T1000 (cell line): Measurements from ENCODE around the gene RGS14.
"Not testable (repeated sequence)": the region's sequence is repeated elsewhere in the genome, so short reads cannot be mapped to it uniquely, and the experiment has no call there.

ENCODE experiments used
- DNase-seq: peaks from one replicate; lab custom pipeline; 2025; ENCODE audit warnings: mixed read lengths; lab: John Stamatoyannopoulos, UW

Gene RGS14

GRCh38 chr5:177327539-177328522 is 29.9 kb upstream of the RGS14 start:
- peak; percentile 26 for DNase-seq

DNA sequence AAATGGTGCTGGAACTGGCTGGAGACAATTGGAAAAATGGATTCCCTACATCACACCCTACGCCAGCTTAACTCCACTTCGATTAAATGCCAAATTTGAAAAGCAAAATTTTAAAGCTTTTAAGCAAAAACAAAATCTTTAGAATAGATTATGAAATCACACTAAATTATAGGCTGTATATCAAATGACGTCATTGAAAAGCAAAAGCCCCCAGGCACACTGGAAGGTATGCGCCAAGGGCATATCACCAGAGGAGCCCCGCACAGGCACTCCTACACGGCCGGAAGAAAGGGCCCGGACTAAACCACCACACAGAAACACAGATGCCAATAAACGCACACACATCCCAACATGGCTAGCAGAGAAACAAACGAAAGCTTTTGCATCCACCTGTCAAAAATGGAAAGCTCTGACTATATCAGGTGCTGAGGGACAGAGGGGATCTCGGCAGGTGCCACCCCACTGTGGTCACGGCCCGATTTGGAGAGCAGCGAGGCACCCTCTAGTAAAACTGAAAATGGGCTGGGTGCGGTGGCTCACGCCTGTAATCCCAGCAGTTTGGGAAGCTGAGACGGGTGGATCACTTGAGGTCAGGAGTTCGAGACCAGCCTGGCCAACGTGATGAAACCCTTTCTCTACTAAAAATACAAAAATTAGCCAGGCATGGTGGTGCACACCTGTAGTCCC is 29.0 kb upstream of the RGS14 start:
- no peak for DNase-seq

- DNase-seq: no peak
Observed at GRCh38 chr5:177329883-177330282, 27.8 kb upstream of the RGS14 start.

GRCh38 chr5:177330991-177331842 is 26.5 kb upstream of the RGS14 start:
- no peak for DNase-seq

DNA sequence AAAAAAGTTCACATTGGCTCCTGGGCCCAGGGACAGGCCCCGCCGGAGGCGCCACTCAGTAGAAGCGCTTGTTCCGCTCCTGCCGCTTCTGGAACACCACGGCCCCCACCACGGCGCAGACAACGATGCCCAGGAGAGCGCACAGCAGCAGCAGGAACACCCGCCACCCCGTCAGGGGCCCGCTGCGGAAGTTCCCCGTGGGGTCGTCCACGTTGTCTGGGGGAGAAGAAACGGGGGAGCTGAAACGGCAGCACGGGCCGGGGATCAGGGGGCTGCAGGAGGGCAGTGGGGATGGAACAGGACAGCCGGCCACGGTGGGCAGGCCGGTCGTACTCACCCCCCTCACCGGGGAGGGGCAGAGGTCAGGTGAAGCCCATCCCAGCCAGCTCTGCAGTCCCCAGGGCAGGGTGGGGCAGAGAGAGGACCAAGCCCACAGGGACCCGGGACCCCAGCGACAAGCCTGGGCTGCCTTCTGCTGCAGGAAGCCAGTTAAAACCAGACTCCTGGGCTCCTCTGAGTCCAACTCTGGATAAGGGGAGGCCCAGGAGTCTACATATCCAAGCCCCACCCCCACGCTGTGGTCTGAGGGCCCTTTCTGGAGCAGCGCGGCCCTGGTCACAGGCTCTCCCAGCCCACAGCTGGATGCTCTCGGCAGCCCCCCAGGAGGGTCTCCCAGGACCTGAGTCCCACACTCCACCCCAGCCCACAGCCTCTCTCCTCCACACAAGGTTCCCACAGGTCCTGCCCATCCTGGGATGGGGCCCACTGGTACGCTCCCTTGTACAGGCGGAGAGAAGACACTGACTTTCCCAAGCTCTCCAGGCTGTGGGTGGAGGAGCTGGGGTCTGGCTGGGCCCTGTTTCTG is 25.5 kb upstream of the RGS14 start:
- no peak for DNase-seq

GRCh38 chr5:177332896-177333260 is 24.8 kb upstream of the RGS14 start:
- no peak for DNase-seq

DNA sequence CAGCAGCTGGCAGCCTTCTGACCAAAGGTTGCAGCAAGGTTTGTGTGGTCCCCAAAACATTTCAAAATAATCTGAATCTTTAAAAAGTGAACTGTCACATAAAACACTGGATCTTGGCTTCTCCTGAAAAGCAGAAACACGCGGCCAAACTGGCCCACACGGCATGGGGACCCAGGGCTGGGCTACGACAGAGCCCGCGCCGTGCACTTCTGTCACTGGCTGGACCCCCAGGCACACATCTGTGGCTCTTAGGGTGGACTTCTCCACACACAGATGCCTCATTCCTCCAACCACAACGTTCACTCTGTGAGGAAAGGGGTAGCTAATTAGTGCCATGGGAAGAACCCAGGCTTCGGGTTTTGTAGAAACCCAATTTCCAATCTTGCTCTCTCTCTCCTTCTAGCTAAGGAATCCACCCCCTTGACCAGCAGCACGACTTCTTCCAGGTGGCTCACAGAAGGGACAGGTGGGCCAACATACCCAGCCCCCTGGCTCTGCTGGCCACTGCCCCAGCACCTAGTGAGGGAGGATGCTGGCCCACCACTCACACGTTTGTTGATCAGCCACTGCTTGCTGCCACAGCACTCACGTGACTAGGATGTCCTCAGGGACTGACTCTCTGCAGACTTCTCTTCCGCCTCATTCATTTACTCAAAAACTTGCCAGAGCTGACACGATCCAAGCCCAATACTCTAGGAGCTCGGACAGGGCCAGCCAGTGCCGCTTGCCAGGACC is 24.1 kb upstream of the RGS14 start:
- DNase-seq: no peak

- DNase-seq: no peak
Observed at GRCh38 chr5:177334155-177334551, 23.6 kb upstream of the RGS14 start.

- DNase-seq: no peak
Observed at GRCh38 chr5:177334781-177335700, 22.7 kb upstream of the RGS14 start.

GRCh38 chr5:177335701-177336065 is 22.0 kb upstream of the RGS14 start:
- no peak for DNase-seq

DNA sequence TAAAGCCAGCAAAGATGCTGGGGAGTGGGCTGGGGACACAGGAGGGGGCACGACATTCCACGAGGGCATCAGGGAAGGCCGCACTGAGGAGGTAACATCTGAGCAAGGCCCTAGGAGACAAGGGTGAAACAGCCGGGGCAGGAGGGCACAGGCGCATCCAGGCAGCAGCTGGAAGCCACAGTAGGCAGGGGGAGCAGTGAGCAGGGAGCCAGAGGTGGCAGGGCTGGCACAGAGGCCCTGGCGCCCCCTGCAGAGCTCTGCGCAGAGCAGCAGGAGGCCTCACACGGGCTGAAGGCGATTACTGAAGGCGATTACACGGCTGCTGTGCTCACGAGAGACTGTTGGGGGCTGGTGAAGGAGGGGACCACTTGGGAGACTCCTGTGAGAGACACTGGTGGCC is 21.6 kb upstream of the RGS14 start:
- no peak for DNase-seq

- no peak for DNase-seq
Observed at GRCh38 chr5:177336603-177337494, 20.9 kb upstream of the RGS14 start.

GRCh38 chr5:177338251-177339106 is 19.2 kb upstream of the RGS14 start:
- no peak for DNase-seq

DNA sequence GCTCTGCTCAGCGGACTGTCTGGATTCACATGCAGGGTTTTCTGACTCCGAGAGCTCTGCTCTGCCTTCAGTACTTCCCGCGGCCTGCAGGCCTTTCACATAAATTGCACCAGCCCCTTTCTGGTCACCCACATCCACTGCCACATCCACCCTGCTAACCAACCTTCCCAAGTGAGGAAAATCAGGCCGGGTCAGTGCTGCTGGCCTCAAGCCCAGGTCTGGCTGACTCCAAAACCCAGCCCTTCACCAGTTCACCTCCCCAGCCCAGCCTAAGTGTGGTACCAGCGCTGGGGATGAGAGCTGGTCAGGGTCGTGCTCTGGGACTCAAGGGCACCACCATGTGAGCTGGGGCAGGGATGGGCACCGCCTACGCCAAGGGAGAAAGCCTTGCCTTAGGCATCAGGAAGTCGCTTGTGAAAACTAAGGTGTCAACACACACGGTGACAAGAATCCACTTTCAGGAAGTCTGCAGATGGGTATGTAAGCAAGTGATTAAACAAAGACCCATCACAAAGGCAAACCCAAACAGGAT is 18.6 kb upstream of the RGS14 start:
- DNase-seq: no peak

DNA sequence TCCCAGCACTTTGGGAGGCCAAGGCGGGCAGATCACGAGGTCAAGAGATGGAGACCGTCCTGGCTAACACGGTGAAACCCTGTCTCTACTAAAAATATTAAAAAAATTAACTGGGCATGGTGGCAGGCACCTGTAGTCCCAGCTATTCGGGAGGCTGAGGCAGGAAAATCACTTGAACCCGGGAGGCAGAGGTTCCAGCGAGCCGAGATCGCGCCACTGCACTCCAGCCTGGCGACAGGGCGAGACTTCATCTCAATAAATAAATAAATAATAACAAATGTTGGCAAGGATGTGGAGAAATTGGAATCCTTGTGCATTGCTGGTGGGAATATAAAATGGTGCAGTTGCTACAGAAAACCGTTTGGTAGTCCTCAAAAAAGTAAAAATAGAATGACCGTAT is 14.7 kb upstream of the RGS14 start:
- DNase-seq: not testable (repeated sequence)

- no peak for DNase-seq
Observed at GRCh38 chr5:177343777-177344176, 13.9 kb upstream of the RGS14 start.

GRCh38 chr5:177344891-177345290 is 12.8 kb upstream of the RGS14 start:
- DNase-seq: no peak
